Tracheal epithelial cell (primary cell): Measurements from ENCODE around the gene MX2. TPM values are rescaled to one million over a fixed set of nuclear protein-coding genes. Genes with fewer than 3 reads are reported as not detected.

Source experiments
- total RNA-seq: library from RNA; depleted of rRNA; stranded (reverse); fragments of >200 nt; gene quantifications from 2 replicates; pipeline ENCODE4 v1.2.1, GENCODE V29; 2014

The MX2 gene, protein sequence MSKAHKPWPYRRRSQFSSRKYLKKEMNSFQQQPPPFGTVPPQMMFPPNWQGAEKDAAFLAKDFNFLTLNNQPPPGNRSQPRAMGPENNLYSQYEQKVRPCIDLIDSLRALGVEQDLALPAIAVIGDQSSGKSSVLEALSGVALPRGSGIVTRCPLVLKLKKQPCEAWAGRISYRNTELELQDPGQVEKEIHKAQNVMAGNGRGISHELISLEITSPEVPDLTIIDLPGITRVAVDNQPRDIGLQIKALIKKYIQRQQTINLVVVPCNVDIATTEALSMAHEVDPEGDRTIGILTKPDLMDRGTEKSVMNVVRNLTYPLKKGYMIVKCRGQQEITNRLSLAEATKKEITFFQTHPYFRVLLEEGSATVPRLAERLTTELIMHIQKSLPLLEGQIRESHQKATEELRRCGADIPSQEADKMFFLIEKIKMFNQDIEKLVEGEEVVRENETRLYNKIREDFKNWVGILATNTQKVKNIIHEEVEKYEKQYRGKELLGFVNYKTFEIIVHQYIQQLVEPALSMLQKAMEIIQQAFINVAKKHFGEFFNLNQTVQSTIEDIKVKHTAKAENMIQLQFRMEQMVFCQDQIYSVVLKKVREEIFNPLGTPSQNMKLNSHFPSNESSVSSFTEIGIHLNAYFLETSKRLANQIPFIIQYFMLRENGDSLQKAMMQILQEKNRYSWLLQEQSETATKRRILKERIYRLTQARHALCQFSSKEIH
- 0.21 and 0.24 TPM in 2 replicates for total RNA-seq

DNA sequence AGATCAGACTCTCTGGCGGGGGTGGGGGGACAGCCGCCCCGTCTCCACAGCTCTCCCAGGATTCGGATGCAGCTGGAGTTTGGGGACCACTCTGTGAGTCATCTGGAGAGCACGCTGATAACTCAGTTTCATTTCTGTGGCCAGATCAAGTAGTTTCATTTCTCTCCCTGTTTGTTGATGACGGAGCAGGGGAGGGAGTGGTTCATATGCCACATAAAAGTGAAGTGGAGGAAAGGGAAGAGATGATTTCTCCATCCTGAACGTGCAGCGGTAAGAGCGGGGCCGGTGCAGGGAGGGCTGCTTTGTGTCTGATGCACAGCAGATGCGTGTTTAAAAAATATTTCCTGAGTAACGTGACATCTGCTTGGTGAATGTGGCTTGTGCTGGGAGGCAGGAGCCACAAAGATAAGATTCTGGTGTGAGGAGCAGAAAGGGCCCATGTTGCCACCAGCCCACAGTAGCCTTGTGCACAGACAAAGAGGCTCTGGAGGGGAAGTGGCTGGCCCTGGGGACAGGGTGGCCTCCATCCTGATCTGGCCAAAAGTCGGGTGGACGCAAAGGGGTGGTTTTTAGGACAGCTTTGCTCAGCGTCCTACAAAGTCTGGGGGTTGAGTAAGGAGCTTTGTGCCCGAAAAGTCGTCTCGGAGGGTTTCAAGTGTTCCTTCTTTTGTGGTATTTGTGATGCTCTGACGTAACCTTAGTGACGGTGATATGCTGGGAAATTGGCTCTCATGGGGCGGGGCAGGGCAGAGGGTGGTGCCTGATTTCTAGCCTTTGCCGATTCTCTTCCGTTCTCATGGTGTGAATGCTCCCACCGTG is at the start of gene MX2:
Gene MX2, plus strand, starts transcription at position 242 of the 819 bp plus-strand sequence. CDS start 14,880 bp downstream, outside the sequence.

DNA sequence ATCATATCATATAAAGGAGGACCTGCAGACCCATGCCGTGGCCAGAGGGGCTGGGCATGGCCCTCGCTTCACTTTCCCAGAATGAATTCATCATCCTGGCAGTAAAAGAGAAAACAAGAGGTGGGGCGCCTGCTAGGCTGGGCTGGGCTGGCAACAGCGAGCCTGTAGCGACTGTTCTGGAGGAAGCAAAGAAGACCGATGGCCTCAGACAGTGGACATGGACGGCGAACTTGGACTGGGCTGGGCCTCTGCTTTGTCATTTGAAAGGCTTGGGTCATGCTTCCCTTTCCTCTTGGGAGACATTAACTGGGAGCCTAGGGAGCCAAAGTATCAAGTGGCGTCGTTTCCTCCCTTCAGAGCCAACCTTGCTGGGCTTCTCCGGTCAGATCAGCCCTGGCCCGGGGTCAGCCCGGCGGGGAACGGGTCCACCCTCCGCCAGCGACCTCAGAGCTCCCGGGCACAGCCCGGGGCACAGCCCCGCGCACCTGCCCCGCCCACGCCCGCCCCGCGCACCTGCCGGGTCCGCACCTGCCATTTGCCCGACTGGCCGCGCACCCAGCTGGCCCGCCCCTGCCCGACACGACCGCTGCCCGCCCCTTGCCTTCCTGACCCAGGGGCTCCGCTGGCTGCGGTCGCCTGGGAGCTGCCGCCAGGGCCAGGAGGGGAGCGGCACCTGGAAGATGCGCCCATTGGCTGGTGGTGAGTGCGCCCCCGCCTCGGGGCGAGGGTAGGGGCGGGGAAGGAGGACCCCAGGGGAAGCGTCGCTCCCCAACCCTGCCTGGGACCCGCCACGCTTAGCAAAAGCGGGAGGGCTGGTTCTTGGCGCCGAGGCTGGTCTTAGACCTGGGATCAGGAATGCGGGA is 45.4 kb upstream of the MX2 start, which contains the start of gene FAM3B:
Gene FAM3B, plus strand, starts transcription at position 602 of the 863 bp plus-strand sequence. Its CDS starts 79 bp downstream, at position 681.

DNA sequence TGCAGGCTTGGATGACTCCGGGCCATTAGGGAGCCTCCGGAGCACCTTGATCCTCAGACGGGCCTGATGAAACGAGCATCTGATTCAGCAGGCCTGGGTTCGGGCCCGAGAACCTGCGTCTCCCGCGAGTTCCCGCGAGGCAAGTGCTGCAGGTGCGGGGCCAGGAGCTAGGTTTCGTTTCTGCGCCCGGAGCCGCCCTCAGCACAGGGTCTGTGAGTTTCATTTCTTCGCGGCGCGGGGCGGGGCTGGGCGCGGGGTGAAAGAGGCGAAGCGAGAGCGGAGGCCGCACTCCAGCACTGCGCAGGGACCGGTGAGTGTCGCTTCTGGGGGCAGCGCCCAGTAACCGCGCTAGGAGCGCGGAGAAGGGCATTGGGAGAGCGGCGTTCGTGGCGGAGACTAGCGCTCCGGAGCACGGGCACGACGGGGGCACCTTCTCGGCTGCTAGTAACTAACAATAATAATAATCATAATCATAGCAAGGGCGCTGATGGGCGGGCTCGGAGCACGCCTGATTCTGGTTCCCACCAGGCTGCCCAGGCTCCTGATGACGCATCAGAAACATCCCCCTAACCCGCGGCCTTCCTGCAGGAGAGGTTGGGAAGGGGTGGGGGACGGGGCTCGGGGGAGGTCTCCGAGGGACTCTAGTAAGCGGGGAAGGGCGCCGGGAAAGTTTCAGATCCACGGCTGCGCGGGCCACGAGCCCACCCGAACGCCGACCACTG is 64.3 kb downstream of the MX2 start, which contains the start of gene MX1:
Gene MX1, plus strand, starts transcription at position 286 of the 722 bp plus-strand sequence. CDS start 5,832 bp downstream, outside the sequence.

Other genes starting within 250 kb of the MX2 start
- 96.3 and 107 TPM in 2 replicates for gene BACE2, start 193.9 kb upstream of the MX2 start, total RNA-seq
- 0.72 TPM in 1 of 2 replicates, not detected in the other for gene FAM3B, start 45.2 kb upstream of the MX2 start, total RNA-seq
- 1.7 and 16.1 TPM in 2 replicates for gene MX1, start 64.2 kb downstream of the MX2 start, total RNA-seq
- gene TMPRSS2, start 146.1 kb downstream of the MX2 start, total RNA-seq = 1.1 and 5.1 TPM in 2 replicates